ENCODE data around the gene TMEM72.

DNA sequence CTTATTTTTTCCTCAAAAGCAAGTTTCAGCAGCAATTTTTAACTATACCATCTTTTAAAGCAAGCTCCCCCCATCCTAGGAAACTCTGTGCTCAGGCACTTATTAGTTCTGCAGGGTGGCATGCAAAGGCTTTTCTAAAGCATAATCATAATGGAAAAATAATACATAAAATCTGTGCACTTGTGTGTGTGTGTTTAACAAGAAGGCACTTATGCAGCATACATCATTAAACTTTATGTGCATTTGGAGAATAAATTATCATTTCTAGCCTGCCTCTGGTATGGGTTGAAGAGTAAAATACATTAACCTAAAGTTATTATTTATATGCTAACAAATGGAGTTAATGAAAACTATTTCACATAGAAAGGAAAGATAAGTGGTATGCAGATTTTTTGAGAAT is 42.9 kb downstream of the TMEM72 start:
- TF ChIP-seq CTCF (IDR thresholded peaks at IDR 0.05) (no peak), EZH2 (IDR thresholded peaks at IDR 0.05; ENCODE audit: borderline replicate concordance, insufficient read depth, low read depth, low read length, poor library complexity, severe bottlenecking) (no peak)

Measured in B cell (primary cell).